DMS53 treated with DMSO at 0.1 percent for 48 hours (cell line): ENCODE measurements around the gene TMEM61.
"Not testable (repeated sequence)": the region's sequence is repeated elsewhere in the genome, so short reads cannot be mapped to it uniquely, and the experiment has no call there.

Experiments used
- DNase-seq: peaks from one replicate; lab custom pipeline; 2025; ENCODE audit not compliant: unreplicated experiment; lab: John Stamatoyannopoulos, UW

TMEM61 gene

GRCh38 chr1:54980528-54981241, at the start of gene TMEM61:
Gene TMEM61 (plus strand): TSS chr1:54980628. CDS start chr1:54981066, 438 bp downstream.
- DNase-seq = peak; percentile 37

- DNase-seq = no peak
These were observed 49.1 kb upstream of the TMEM61 start for GRCh38 chr1:54931275-54931840.

DNA sequence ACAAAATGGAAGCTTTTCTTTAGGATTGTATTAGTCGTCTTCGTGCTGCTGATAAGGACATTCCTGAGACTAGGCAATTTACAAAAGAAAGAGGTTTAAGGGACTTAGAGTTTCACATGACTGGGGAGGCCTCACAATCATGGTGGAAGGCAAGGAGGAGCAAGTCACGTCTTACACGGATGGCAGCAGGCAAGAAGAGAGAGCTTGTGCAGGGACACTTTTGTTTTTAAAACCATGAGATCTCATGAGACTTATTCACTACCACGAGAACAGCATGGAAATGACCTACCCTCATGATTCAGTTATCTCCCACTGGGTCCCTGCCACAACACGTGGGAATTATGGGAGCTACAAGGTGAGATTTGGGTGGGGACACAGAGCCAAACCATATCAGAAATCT, 46.3 kb upstream of the TMEM61 start:
- not testable (repeated sequence) for DNase-seq

GRCh38 chr1:54934869-54935268, 45.6 kb upstream of the TMEM61 start:
- no peak for DNase-seq

DNA sequence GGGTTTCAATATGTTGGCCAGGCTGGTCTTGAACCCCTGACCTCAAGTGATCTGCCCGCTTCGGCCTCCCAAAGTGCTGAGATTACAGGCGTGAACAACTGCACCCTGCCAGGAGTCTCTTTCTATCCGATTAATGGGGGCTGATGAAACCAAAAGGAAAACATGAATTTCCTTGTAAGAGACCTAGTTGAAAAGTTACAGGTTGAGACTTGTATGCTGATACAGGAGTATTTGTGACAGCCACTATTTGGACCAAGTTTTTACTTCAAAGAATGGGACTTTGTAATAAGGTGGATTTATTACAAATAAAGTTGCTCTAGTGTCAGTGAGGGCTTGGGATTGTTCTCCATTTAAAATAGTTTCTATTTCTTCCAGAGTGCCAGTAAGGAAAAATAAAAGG, 43.6 kb upstream of the TMEM61 start:
- DNase-seq = no peak

DNA sequence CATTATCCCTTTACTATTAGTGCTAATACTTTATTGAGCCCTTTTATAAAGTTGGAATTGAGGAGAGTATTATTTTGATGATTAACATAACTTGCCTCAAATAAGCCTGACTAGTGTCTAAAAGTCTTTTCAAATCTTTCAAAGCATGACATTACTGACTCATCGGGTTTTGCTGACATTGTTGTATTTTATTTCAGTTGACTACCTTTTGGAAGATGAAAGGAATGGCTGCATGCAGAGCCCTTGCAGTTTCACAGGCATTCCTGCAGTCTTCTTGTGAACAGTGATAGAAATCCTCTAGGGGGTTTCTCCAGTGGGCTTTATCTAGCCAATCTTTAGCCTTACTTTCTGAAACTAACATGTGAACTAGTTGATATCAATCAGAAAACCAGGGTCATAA, 43.0 kb upstream of the TMEM61 start:
- DNase-seq = no peak

- not testable (repeated sequence) for DNase-seq
These were observed 41.5 kb upstream of the TMEM61 start for GRCh38 chr1:54938955-54939354.

GRCh38 chr1:54940042-54940441, 40.4 kb upstream of the TMEM61 start:
- no peak for DNase-seq

GRCh38 chr1:54942976-54943375, 37.5 kb upstream of the TMEM61 start:
- DNase-seq = no peak

GRCh38 chr1:54944610-54945392, 35.6 kb upstream of the TMEM61 start:
- DNase-seq = peak; percentile 90

DNA sequence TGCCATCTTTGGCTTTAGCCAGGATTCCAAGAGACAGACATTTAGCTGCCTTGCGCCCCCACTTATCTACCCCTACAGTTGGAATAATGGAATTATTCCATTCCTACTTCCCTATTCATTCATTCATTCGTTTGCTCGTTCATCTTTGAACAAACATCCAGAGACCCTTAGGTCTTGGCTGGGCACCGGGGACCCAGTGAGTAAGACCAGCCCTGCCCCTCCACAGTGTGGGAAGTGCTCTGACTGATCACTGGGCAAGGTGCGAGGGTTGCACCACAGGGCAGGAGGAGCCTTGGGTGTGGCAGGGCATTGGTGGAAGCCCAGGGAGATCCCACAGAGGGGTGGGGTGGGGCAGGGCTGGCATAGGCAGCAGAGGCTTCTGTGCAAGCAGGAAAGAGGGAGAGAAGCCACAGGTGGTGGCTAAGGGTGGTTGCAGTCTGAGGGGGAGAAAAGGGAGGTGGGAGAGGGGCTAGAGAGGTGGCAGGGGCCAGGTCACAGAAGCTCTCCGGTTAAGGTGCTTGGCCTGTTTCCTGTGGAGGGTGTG, 35.0 kb upstream of the TMEM61 start:
- DNase-seq = no peak

- no peak for DNase-seq
These were observed 32.9 kb upstream of the TMEM61 start for GRCh38 chr1:54947540-54947939.

- no peak for DNase-seq
These were observed 31.4 kb upstream of the TMEM61 start for GRCh38 chr1:54949053-54949452.

DNA sequence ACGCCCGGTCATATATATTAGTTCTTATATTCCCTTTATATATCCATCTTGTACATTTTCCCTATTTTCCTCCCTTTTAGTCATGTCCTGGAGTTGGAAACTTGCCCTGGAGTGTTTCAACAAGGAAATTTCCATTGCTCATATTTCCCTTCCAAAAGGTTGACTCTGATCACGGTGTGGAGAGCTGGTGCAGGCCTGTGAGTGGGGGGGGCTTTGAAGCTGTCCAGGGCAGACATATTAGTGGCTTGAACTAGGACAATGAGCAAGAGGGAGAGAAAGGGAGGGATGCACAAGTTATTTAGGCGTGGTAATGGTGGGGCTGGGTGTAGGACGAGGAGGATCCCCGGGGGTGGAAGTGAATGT, 30.4 kb upstream of the TMEM61 start:
- no peak for DNase-seq

- peak; percentile 92 for DNase-seq
These were observed 29.9 kb upstream of the TMEM61 start for GRCh38 chr1:54950369-54951163.

DNA sequence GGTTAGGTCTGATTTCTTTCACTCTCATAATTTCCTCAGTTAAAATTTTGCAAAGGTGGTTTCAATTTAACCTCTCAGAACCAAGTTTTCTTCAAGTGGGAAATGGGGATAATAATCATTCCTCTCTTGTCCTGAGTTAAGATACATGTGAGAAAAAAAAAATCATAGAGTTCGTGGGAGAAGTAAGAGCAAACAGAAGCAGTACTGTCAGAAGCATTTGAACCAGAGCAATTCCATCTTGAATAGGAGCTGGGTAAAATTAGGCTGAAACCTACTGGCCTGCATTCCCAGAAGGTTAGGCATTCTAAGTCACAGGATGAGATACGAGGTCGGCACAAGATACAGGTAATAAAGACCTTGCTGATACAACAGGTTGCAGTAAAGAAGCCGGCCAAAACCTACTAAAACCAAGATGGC, 28.6 kb upstream of the TMEM61 start:
- DNase-seq = no peak

GRCh38 chr1:54952950-54953718, 27.3 kb upstream of the TMEM61 start:
- DNase-seq = peak; percentile 92

- DNase-seq = no peak
These were observed 26.6 kb upstream of the TMEM61 start for GRCh38 chr1:54953846-54954245.

DNA sequence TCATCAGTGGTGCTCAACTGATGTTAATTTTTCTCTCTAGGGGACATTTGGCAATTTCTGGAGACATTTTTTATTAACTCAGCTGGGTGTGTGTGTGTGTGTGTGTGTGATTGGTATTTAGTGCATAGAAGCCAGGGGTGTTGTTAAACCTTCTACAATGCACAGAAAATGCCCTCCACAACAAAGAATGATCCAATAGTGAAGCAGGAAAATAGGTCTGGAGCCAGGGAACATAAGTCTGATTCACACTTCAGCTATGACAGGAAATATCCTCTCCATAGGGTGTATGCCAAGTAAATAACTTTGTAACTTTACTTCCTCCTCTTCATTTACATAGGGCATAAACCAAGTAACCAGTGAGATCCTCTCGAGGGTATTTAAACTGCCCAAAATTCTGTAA, 25.1 kb upstream of the TMEM61 start:
- peak; percentile 80 for DNase-seq

- no peak for DNase-seq
These were observed 23.7 kb upstream of the TMEM61 start for GRCh38 chr1:54956726-54957125.
